Smooth muscle cell (in vitro differentiated cells): ENCODE measurements around the gene MCRS1. TPM values are rescaled to one million over a fixed set of nuclear protein-coding genes. Genes with fewer than 3 reads are reported as not detected.

Experiments used
- DNase-seq: peaks from one replicate; lab custom pipeline; 2025; ENCODE audit not compliant: unreplicated experiment; lab: John Stamatoyannopoulos, UW
- H2AFZ ChIP-seq: fragments of 200-600 bp; sonication (generic); 2 replicates; pipeline ENCODE4 v1.6.0; 2016; ENCODE audit warnings: antibody characterized with exemption, low read depth, mild to moderate bottlenecking
- H3F3A ChIP-seq: fragments of 200-600 bp; sonication (generic); 2 replicates; pipeline ENCODE4 v1.6.0; 2017; ENCODE audit warnings: antibody characterized with exemption, low read depth
- H3K27ac ChIP-seq: fragments of 200-600 bp; sonication (generic); 2 replicates; pipeline ENCODE4 v1.5.1; 2016; ENCODE audit warnings: low read depth, mild to moderate bottlenecking
- H3K27me3 ChIP-seq: fragments of 200-600 bp; sonication (generic); 2 replicates; pipeline ENCODE4 v1.6.1; 2016; ENCODE audit warnings: low read depth, mild to moderate bottlenecking
- H3K36me3 ChIP-seq: fragments of 200-600 bp; sonication (generic); 2 replicates; pipeline ENCODE4 v1.5.1; 2016; ENCODE audit warnings: low read depth
- H3K4me1 ChIP-seq: fragments of 200-600 bp; sonication (generic); 2 replicates; pipeline ENCODE4 v1.5.1; 2016; ENCODE audit warnings: low read depth
- H3K4me2 ChIP-seq: fragments of 200-600 bp; sonication (generic); 2 replicates; pipeline ENCODE4 v1.6.0; 2016; ENCODE audit warnings: mild to moderate bottlenecking
- H3K4me3 ChIP-seq: fragments of 200-600 bp; sonication (generic); 2 replicates; pipeline ENCODE4 v1.5.1; 2016; ENCODE audit warnings: mild to moderate bottlenecking
- H3K79me2 ChIP-seq: fragments of 200-600 bp; sonication (generic); 2 replicates; pipeline ENCODE4 v1.6.0; 2016; ENCODE audit warnings: low read depth, mild to moderate bottlenecking
- H3K9ac ChIP-seq: fragments of 200-600 bp; sonication (generic); 2 replicates; pipeline ENCODE4 v1.6.0; 2016; ENCODE audit warnings: low read depth
- H3K9me3 ChIP-seq: fragments of 200-600 bp; sonication (generic); replicated peaks from 2 replicates; pipeline ENCODE4 v1.5.1; 2016; ENCODE audit warnings: low read depth
- H4K20me1 ChIP-seq: fragments of 200-600 bp; sonication (generic); 2 replicates; pipeline ENCODE4 v1.6.0; 2016; ENCODE audit warnings: low read depth
- WGBS: methylation state at CpG from one replicate; pipeline ENCODE4 v1.1.7; 2016; ENCODE audit warnings: low lambda C conversion rate; 5-methylcytosine and 5-hydroxymethylcytosine counted together
- polyA plus RNA-seq: library from polyadenylated mRNA; unstranded; fragments of >200 nt; fragmentation: Nextera tagmentation; extraction: Ambion mirVana; gene quantifications from 2 replicates; pipeline ENCODE4 v1.2.1, GENCODE V29; 2016
- total RNA-seq: library from RNA; depleted of rRNA; stranded (reverse); fragments of >200 nt; gene quantifications from 2 replicates; pipeline ENCODE4 v1.2.3, GENCODE V29; 2014
- TF ChIP-seq, protein P1 (sequence below): fragments of 200-600 bp; sonication (generic); IDR thresholded peaks from 2 replicates; pipeline ENCODE4 v1.5.1; 2017; ENCODE audit warnings: borderline replicate concordance, mild to moderate bottlenecking, antibody characterized with exemption; ENCODE audit not compliant: insufficient read depth, poor library complexity, severe bottlenecking

Gene MCRS1
- total and polyA plus RNA-seq, 2 experiments from 2014 or later, result 41.4 to 54.4 TPM

DNA sequence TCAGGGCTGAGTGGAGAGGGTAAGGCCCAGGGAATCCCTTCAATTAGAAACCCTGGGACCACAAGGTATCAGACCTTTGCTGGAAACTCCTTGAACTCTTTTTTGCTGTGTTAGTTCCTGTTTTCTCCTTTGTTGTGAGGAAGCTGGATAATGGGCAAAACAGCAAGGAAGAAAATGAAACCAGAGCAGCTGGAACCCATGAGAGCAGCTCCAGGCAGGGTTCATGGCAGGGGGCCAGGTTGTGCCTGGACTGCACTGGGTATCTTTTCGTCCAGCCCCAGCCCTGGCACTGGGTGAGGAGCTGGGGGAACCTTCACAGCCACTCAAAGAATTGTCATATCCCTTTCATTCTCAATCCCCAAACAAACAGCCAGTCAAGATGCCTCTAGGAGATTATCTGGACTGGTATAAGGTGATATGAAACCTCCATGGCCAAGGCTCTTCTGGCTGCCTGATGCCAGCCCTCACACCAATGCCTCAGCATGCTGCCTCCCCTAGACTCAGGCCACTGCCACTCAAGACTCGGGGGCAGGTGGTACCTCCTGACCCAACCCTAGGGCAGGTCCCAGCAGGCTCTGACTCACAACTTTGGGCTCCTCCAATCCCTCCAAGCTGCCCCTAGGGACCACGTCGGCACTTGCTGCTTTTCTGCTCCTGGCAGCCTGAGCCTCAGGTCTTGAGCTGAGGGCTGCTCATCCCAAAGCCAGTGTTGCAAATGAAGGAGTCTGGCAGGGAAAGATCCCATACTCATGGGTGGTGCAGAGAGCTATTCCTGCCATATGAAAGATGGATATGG lies 21.0 kb upstream of the MCRS1 start:
- WGBS, result 93% methylated on average over 4 of the region's 4 CpGs
- TF ChIP-seq, protein P1, sequence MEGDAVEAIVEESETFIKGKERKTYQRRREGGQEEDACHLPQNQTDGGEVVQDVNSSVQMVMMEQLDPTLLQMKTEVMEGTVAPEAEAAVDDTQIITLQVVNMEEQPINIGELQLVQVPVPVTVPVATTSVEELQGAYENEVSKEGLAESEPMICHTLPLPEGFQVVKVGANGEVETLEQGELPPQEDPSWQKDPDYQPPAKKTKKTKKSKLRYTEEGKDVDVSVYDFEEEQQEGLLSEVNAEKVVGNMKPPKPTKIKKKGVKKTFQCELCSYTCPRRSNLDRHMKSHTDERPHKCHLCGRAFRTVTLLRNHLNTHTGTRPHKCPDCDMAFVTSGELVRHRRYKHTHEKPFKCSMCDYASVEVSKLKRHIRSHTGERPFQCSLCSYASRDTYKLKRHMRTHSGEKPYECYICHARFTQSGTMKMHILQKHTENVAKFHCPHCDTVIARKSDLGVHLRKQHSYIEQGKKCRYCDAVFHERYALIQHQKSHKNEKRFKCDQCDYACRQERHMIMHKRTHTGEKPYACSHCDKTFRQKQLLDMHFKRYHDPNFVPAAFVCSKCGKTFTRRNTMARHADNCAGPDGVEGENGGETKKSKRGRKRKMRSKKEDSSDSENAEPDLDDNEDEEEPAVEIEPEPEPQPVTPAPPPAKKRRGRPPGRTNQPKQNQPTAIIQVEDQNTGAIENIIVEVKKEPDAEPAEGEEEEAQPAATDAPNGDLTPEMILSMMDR, result no peak
- H2AFZ ChIP-seq, result no peak overlapping the region

DNA sequence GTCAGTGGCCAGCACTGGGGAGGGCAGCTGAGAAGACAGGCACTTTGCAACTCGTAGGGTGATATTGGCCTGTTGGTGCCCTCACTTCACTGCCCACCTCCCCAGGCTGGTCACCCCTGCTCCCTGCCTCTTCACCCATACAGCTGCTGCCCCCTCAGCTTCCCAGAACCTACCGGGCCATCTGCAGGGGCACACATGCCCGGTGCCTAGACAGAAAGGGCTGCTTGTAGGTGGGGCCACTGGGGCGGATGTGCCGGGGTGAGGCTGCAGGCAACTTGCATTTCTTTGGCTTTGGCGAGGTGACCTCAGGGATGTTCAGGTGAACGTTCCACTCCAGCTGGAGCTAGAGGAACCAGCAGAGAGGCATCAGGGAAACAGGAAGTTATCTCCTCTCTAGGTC lies 20.3 kb upstream of the MCRS1 start:
- Histone ChIP-seq H3K9me3 (no peaks in the 10 kb centered on the region), H3K27ac (no peak overlapping the region), H3K79me2 (no peaks in the 10 kb centered on the region), H3K9ac (no peak overlapping the region), H3K4me1 (no peaks in the 10 kb centered on the region), H3F3A (no peaks in the 10 kb centered on the region), H2AFZ (no peak overlapping the region), H4K20me1 (no peaks in the 10 kb centered on the region), H3K4me2 (no peak overlapping the region), H3K4me3 (no peak overlapping the region), H3K36me3 (no peaks in the 10 kb centered on the region), H3K27me3 (no peaks in the 10 kb centered on the region)
- TF ChIP-seq, protein P1, result no peak
- 98% methylated on average over 7 of the region's 7 CpGs for WGBS
- no peak for DNase-seq

More for the DNA sequence above, 21.0 kb upstream of the MCRS1 start:
- no peaks in the 10 kb centered on the region for H3K4me1 ChIP-seq
- H3K4me2 ChIP-seq, result no peak overlapping the region
- no peak overlapping the region for H3K27ac ChIP-seq
- no peaks in the 10 kb centered on the region for H3F3A ChIP-seq
- no peak overlapping the region for H3K9ac ChIP-seq
- no peaks in the 10 kb centered on the region for H3K27me3 ChIP-seq
- no peaks in the 10 kb centered on the region for H4K20me1 ChIP-seq
- H3K36me3 ChIP-seq, result no peaks in the 10 kb centered on the region
- no peak overlapping the region for H3K4me3 ChIP-seq
- DNase-seq, result no peak
- no peaks in the 10 kb centered on the region for H3K79me2 ChIP-seq
- no peaks in the 10 kb centered on the region for H3K9me3 ChIP-seq

DNA sequence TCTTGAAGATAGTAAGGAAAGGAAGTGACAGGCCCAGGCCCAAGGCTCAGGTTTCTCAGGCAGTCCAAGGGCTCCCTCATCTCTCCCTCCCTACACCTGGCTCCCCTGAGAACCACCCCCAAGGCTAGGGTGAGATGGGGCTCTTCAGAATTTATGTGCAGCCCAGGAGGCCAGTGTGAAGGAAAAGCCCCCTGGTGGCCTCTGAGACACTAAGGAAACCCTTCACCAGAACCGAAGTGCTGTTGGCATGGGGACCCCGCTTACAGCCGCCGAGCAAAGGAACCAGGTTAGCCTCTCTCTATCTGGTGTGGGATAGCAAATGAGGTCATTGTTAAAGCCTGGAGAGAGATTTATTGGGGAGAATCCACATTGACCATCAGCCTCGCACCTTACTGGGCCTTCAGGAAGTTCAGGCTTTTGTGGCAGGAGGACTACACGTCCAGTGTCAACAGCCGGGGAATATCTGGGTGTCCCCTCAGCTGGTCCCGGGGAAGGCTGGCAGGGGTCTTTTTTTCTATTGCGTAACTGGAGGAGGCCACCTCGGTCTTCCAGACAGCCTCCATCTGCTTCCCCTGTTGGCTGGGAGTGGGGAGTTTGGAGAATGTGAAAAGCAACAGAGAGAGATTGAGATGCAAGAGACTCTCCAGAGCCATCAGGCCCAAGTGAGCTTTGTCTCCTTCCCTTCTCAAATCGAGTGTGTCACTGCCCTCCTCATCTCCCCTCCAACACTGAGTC lies 19.4 kb upstream of the MCRS1 start:
- TF ChIP-seq, protein P1, result peak; percentile 8
- WGBS, result 93% methylated on average over 11 of the region's 11 CpGs
- Histone ChIP-seq H3K4me1 (no peaks in the 10 kb centered on the region), H3F3A (no peaks in the 10 kb centered on the region), H3K4me3 (no peak overlapping the region), H4K20me1 (no peaks in the 10 kb centered on the region), H3K79me2 (no peaks in the 10 kb centered on the region), H3K36me3 (no peaks in the 10 kb centered on the region), H2AFZ (no peak overlapping the region), H3K9me3 (no peaks in the 10 kb centered on the region), H3K27ac (no peak overlapping the region), H3K27me3 (no peaks in the 10 kb centered on the region), H3K4me2 (no peak overlapping the region), H3K9ac (no peak overlapping the region)
- DNase-seq, result no peak
